NB4 (cell line): ENCODE data around the gene TAF15.

Source experiments
- POLR2A ChIP-seq: IDR thresholded peaks from 2 replicates; pipeline ENCODE4 v1.6.1; 2011; ENCODE audit warnings: mild to moderate bottlenecking; ENCODE audit not compliant: insufficient read length; ENCODE audit errors: extremely low read depth
- TF ChIP-seq, protein P1 (sequence below): IDR thresholded peaks from one replicate; pipeline ENCODE4 v1.5.1; 2012; ENCODE audit warnings: low read depth, low read length

DNA sequence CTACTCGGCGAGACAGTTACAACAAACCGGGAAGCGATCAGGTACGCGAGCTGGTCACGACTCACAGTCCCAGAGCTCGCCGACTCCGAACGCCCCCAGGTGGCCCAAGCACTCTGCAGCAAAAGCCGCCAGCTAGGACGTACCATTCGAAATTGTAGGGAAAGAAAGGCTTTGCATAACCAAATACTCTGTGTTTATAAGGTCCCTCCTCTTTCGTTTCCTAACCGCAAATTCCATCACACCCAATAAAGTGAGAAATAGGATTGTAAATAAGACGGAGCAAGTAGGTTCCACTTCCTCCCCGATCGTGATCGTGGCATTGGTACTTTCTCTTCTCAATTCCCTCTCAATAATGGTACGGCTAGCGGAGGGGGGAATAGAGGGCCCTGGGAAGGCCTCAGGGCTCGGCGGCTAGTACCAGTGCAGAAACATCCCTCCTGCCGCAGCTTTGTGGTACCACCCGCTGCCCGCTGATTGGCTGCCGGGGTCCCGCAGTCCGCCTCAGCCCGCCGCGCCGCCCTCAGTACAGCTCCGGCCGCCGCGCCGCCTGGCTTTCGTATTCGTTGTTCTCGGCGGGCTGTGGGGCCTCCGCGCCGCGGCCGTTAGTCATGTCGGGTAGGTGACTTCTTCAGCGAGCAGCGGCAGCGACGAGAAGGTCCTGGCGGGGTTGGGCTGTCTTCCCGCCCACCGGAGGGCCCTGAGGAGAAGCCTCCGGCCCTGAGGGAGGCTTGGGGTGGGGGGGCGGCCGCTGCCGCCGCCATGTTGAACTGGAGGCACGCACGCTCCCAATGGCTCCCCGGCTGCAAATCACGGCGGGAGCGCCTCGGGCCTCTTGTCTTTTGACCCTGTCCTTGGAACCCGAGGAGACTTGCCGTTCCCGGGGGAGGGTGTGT lies at the start of gene TAF15:
- TF ChIP-seq, protein P1, sequence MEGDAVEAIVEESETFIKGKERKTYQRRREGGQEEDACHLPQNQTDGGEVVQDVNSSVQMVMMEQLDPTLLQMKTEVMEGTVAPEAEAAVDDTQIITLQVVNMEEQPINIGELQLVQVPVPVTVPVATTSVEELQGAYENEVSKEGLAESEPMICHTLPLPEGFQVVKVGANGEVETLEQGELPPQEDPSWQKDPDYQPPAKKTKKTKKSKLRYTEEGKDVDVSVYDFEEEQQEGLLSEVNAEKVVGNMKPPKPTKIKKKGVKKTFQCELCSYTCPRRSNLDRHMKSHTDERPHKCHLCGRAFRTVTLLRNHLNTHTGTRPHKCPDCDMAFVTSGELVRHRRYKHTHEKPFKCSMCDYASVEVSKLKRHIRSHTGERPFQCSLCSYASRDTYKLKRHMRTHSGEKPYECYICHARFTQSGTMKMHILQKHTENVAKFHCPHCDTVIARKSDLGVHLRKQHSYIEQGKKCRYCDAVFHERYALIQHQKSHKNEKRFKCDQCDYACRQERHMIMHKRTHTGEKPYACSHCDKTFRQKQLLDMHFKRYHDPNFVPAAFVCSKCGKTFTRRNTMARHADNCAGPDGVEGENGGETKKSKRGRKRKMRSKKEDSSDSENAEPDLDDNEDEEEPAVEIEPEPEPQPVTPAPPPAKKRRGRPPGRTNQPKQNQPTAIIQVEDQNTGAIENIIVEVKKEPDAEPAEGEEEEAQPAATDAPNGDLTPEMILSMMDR = peak; percentile 90
- peak; percentile 98 for TF ChIP-seq POLR2A
